Measurements from ENCODE around the gene SULT1C2. TPM values are rescaled to one million over a fixed set of nuclear protein-coding genes. Genes with fewer than 3 reads are reported as not detected.

SULT1C2 gene
- total and polyA plus RNA-seq, 4 donors = 1.7 to 2.8 TPM; not detected in 2

- Histone ChIP-seq H3K9me3 (ENCODE audit: control insufficient read depth, low read length) (peaks cover 1% of the 10 kb centered on the region), H3K27me3 (ENCODE audit: control insufficient read depth in 1 of 2, insufficient read depth in 2 of 2, low read length in 1 of 2) (no peaks in the 10 kb centered on the region), H3K36me3 (ENCODE audit: control insufficient read depth in 1 of 2, insufficient read depth in 2 of 2, low read length in 1 of 2) (no peaks in the 10 kb centered on the region), H3K27ac (ENCODE audit: low read depth in 1 of 2, low read length in 2 of 2) (no peak overlapping the region), H3K4me3 (ENCODE audit: low read length in 2 of 2) (no peak overlapping the region), H3K4me1 (ENCODE audit: control insufficient read depth in 1 of 2, insufficient read depth in 2 of 2, low read length in 2 of 2) (no peaks in the 10 kb centered on the region)
- intact Hi-C loops (cut with DNase I) = no loop called here
- no peak for ATAC-seq (ENCODE audit: low FRiP score)
- WGBS, 2 donors = 79 to 90% methylated on average over 1 of the region's 1 CpG
- no peak for DNase-seq
These were observed 26.7 kb upstream of the SULT1C2 start for GRCh38 chr2:108262036-108262435.

GRCh38 chr2:108263401-108263800, 25.3 kb upstream of the SULT1C2 start:
- Histone ChIP-seq H3K4me3 (ENCODE audit: low read length in 2 of 2) (no peak overlapping the region), H3K9me3 (ENCODE audit: control insufficient read depth, low read length) (peaks cover 1% of the 10 kb centered on the region), H3K27me3 (ENCODE audit: control insufficient read depth in 1 of 2, insufficient read depth in 2 of 2, low read length in 1 of 2) (no peaks in the 10 kb centered on the region), H3K27ac (ENCODE audit: low read depth in 1 of 2, low read length in 2 of 2) (no peak overlapping the region), H3K4me1 (ENCODE audit: control insufficient read depth in 1 of 2, insufficient read depth in 2 of 2, low read length in 2 of 2) (no peaks in the 10 kb centered on the region), H3K36me3 (ENCODE audit: control insufficient read depth in 1 of 2, insufficient read depth in 2 of 2, low read length in 1 of 2) (no peaks in the 10 kb centered on the region)
- DNase-seq (no peak), ATAC-seq (ENCODE audit: low FRiP score) (no peak)
- intact Hi-C loops (cut with DNase I) = no loop called here

- H3K4me1 ChIP-seq (ENCODE audit: control insufficient read depth in 1 of 2, insufficient read depth in 2 of 2, low read length in 2 of 2) = no peaks in the 10 kb centered on the region
- intact Hi-C loops (cut with DNase I) = no loop called here
- no peak overlapping the region for H3K27ac ChIP-seq (ENCODE audit: low read depth in 1 of 2, low read length in 2 of 2)
- 83 to 88% methylated on average over 3 of the region's 3 CpGs for WGBS, 2 donors
- H3K27me3 ChIP-seq (ENCODE audit: control insufficient read depth in 1 of 2, insufficient read depth in 2 of 2, low read length in 1 of 2) = no peaks in the 10 kb centered on the region
- no peaks in the 10 kb centered on the region for H3K36me3 ChIP-seq (ENCODE audit: control insufficient read depth in 1 of 2, insufficient read depth in 2 of 2, low read length in 1 of 2)
- no peak overlapping the region for H3K4me3 ChIP-seq (ENCODE audit: low read length in 2 of 2)
- ATAC-seq (ENCODE audit: low FRiP score) = no peak
- no peak for DNase-seq
- H3K9me3 ChIP-seq (ENCODE audit: control insufficient read depth, low read length) = peaks cover 1% of the 10 kb centered on the region
These were observed 22.5 kb upstream of the SULT1C2 start for GRCh38 chr2:108266218-108266617.

GRCh38 chr2:108267101-108267500, 21.6 kb upstream of the SULT1C2 start:
- ATAC-seq (ENCODE audit: low FRiP score) (peak; percentile 82), DNase-seq (peak in 1 of 2 donors; percentile 58)
- Histone ChIP-seq H3K36me3 (ENCODE audit: control insufficient read depth in 1 of 2, insufficient read depth in 2 of 2, low read length in 1 of 2) (no peaks in the 10 kb centered on the region), H3K27ac (ENCODE audit: low read depth in 1 of 2, low read length in 2 of 2) (no peak overlapping the region), H3K4me3 (ENCODE audit: low read length in 2 of 2) (no peak overlapping the region), H3K27me3 (ENCODE audit: control insufficient read depth in 1 of 2, insufficient read depth in 2 of 2, low read length in 1 of 2) (no peaks in the 10 kb centered on the region), H3K4me1 (ENCODE audit: control insufficient read depth in 1 of 2, insufficient read depth in 2 of 2, low read length in 2 of 2) (no peaks in the 10 kb centered on the region), H3K9me3 (ENCODE audit: control insufficient read depth, low read length) (peaks cover 1% of the 10 kb centered on the region)
- WGBS, 2 donors = 24 to 56% methylated on average over 5 of the region's 5 CpGs
- intact Hi-C loops (cut with DNase I) = no loop called here

GRCh38 chr2:108268001-108268400, 20.7 kb upstream of the SULT1C2 start:
- Histone ChIP-seq H3K27ac (ENCODE audit: low read depth in 1 of 2, low read length in 2 of 2) (no peak overlapping the region), H3K9me3 (ENCODE audit: control insufficient read depth, low read length) (peaks cover 1% of the 10 kb centered on the region), H3K4me3 (ENCODE audit: low read length in 2 of 2) (no peak overlapping the region), H3K4me1 (ENCODE audit: control insufficient read depth in 1 of 2, insufficient read depth in 2 of 2, low read length in 2 of 2) (no peaks in the 10 kb centered on the region), H3K27me3 (ENCODE audit: control insufficient read depth in 1 of 2, insufficient read depth in 2 of 2, low read length in 1 of 2) (no peaks in the 10 kb centered on the region), H3K36me3 (ENCODE audit: control insufficient read depth in 1 of 2, insufficient read depth in 2 of 2, low read length in 1 of 2) (no peaks in the 10 kb centered on the region)
- intact Hi-C loops (cut with DNase I) = no loop called here
- WGBS, 2 donors = 33 to 50% methylated on average over 4 of the region's 4 CpGs
- no peak for DNase-seq
- no peak for ATAC-seq (ENCODE audit: low FRiP score)

- Histone ChIP-seq H3K4me3 (ENCODE audit: low read length in 2 of 2) (no peak overlapping the region), H3K36me3 (ENCODE audit: control insufficient read depth in 1 of 2, insufficient read depth in 2 of 2, low read length in 1 of 2) (no peaks in the 10 kb centered on the region), H3K27me3 (ENCODE audit: control insufficient read depth in 1 of 2, insufficient read depth in 2 of 2, low read length in 1 of 2) (no peaks in the 10 kb centered on the region), H3K27ac (ENCODE audit: low read depth in 1 of 2, low read length in 2 of 2) (no peak overlapping the region), H3K4me1 (ENCODE audit: control insufficient read depth in 1 of 2, insufficient read depth in 2 of 2, low read length in 2 of 2) (no peaks in the 10 kb centered on the region), H3K9me3 (ENCODE audit: control insufficient read depth, low read length) (no peaks in the 10 kb centered on the region)
- ATAC-seq (ENCODE audit: low FRiP score) = no peak
- DNase-seq = no peak
- WGBS, 2 donors = 95% methylated on average over 3 of the region's 3 CpGs
- intact Hi-C loops (cut with DNase I) = no loop called here
These were observed 18.3 kb upstream of the SULT1C2 start for GRCh38 chr2:108270346-108270745.

- no peaks in the 10 kb centered on the region for H3K4me1 ChIP-seq (ENCODE audit: control insufficient read depth in 1 of 2, insufficient read depth in 2 of 2, low read length in 2 of 2)
- no peaks in the 10 kb centered on the region for H3K36me3 ChIP-seq (ENCODE audit: control insufficient read depth in 1 of 2, insufficient read depth in 2 of 2, low read length in 1 of 2)
- H3K9me3 ChIP-seq (ENCODE audit: control insufficient read depth, low read length) = no peaks in the 10 kb centered on the region
- DNase-seq (no peak), ATAC-seq (ENCODE audit: low FRiP score) (no peak)
- intact Hi-C loops (cut with DNase I) = no loop called here
- H3K4me3 ChIP-seq (ENCODE audit: low read length in 2 of 2) = no peak overlapping the region
- 79 to 96% methylated on average over 5 of the region's 5 CpGs for WGBS, 2 donors
- no peaks in the 10 kb centered on the region for H3K27me3 ChIP-seq (ENCODE audit: control insufficient read depth in 1 of 2, insufficient read depth in 2 of 2, low read length in 1 of 2)
- H3K27ac ChIP-seq (ENCODE audit: low read depth in 1 of 2, low read length in 2 of 2) = no peak overlapping the region
These were observed 17.8 kb upstream of the SULT1C2 start for GRCh38 chr2:108270768-108271506.

GRCh38 chr2:108271691-108272253, 16.9 kb upstream of the SULT1C2 start:
- H3K27ac ChIP-seq (ENCODE audit: low read depth in 1 of 2, low read length in 2 of 2) = peak overlapping the region in 1 of 2 donors; percentile 4
- intact Hi-C loops (cut with DNase I) = no loop called here
- H3K4me1 ChIP-seq (ENCODE audit: control insufficient read depth in 1 of 2, insufficient read depth in 2 of 2, low read length in 2 of 2) = no peaks in the 10 kb centered on the region
- no peak overlapping the region for H3K4me3 ChIP-seq (ENCODE audit: low read length in 2 of 2)
- 21 to 26% methylated on average over 7 of the region's 7 CpGs for WGBS, 2 donors
- no peaks in the 10 kb centered on the region for H3K9me3 ChIP-seq (ENCODE audit: control insufficient read depth, low read length)
- peak; percentile 40 for ATAC-seq (ENCODE audit: low FRiP score)
- no peak for DNase-seq
- H3K36me3 ChIP-seq (ENCODE audit: control insufficient read depth in 1 of 2, insufficient read depth in 2 of 2, low read length in 1 of 2) = no peaks in the 10 kb centered on the region
- no peaks in the 10 kb centered on the region for H3K27me3 ChIP-seq (ENCODE audit: control insufficient read depth in 1 of 2, insufficient read depth in 2 of 2, low read length in 1 of 2)

GRCh38 chr2:108278631-108279030, 10.1 kb upstream of the SULT1C2 start:
- no peaks in the 10 kb centered on the region for H3K36me3 ChIP-seq (ENCODE audit: control insufficient read depth in 1 of 2, insufficient read depth in 2 of 2, low read length in 1 of 2)
- intact Hi-C loops (cut with DNase I) = no loop called here
- ATAC-seq (ENCODE audit: low FRiP score) = no peak
- no peak overlapping the region for H3K4me3 ChIP-seq (ENCODE audit: low read length in 2 of 2)
- no peaks in the 10 kb centered on the region for H3K27me3 ChIP-seq (ENCODE audit: control insufficient read depth in 1 of 2, insufficient read depth in 2 of 2, low read length in 1 of 2)
- H3K4me1 ChIP-seq (ENCODE audit: control insufficient read depth in 1 of 2, insufficient read depth in 2 of 2, low read length in 2 of 2) = no peaks in the 10 kb centered on the region
- 70 to 71% methylated on average over 2 of the region's 2 CpGs for WGBS, 2 donors
- no peak overlapping the region for H3K27ac ChIP-seq (ENCODE audit: low read depth in 1 of 2, low read length in 2 of 2)
- no peak for DNase-seq
- no peaks in the 10 kb centered on the region for H3K9me3 ChIP-seq (ENCODE audit: control insufficient read depth, low read length)

Measured in aorta (tissue), 5 donors.